Measurements from ENCODE around the gene GRID1. TPM values are rescaled to one million over a fixed set of nuclear protein-coding genes. Genes with fewer than 3 reads are reported as not detected.

GRID1 gene
- total RNA-seq, 4 donors from 2014 or later: 17.2 to 28.1 (median 23.6) TPM

- Histone ChIP-seq H3K4me3 (replicated peaks in 1 of 3) (no peak overlapping the region), H3K27ac (peak overlapping the region in 1 of 3 donors; percentile 22), H3K9me3 (no peaks in the 10 kb centered on the region), H3K4me1 (peaks cover 7 to 23% of the 10 kb centered on the region in 2 donors), H3K27me3 (no peaks in the 10 kb centered on the region), H3K36me3 (no peaks in the 10 kb centered on the region)
- intact Hi-C loops (cut with DNase I): no loop called here
- 84 to 91% methylated on average over 6 to 8 of the region's 9 CpGs for WGBS, 2 donors
- no peak for DNase-seq
- TF ChIP-seq POLR2A (IDR thresholded peaks at IDR 0.05) (no peak), CTCF (IDR thresholded peaks at IDR 0.05) (no peak)
Measured at GRCh38 chr10:86354761-86355540, 11.6 kb downstream of the GRID1 start.

GRCh38 chr10:86353506-86354485, 12.8 kb downstream of the GRID1 start:
- 93 to 94% methylated on average over 15 to 16 of the region's 18 CpGs for WGBS, 2 donors
- no peaks in the 10 kb centered on the region for H3K27me3 ChIP-seq
- DNase-seq: no peak
- intact Hi-C loops (cut with DNase I): no loop called here
- no peak overlapping the region for H3K27ac ChIP-seq
- no peaks in the 10 kb centered on the region for H3K9me3 ChIP-seq
- H3K4me3 ChIP-seq (replicated peaks in 1 of 3): no peak overlapping the region
- H3K36me3 ChIP-seq: no peaks in the 10 kb centered on the region
- H3K4me1 ChIP-seq: peaks cover 7 to 23% of the 10 kb centered on the region in 2 donors
- TF ChIP-seq CTCF (IDR thresholded peaks at IDR 0.05) (no peak), POLR2A (IDR thresholded peaks at IDR 0.05) (no peak)

GRCh38 chr10:86350897-86351296, 15.7 kb downstream of the GRID1 start:
- H3K27ac ChIP-seq: peak overlapping the region in 1 of 3 donors; percentile 29
- peaks cover 21 to 35% of the 10 kb centered on the region in 2 donors for H3K4me1 ChIP-seq
- H3K9me3 ChIP-seq: no peaks in the 10 kb centered on the region
- DNase-seq: peak in 1 of 2 donors; percentile 73
- 76 to 82% methylated on average over 6 of the region's 6 CpGs for WGBS, 2 donors
- TF ChIP-seq CTCF (IDR thresholded peaks at IDR 0.05) (no peak), POLR2A (IDR thresholded peaks at IDR 0.05) (no peak)
- no peak overlapping the region for H3K4me3 ChIP-seq (replicated peaks in 1 of 3)
- no peaks in the 10 kb centered on the region for H3K27me3 ChIP-seq
- no peaks in the 10 kb centered on the region for H3K36me3 ChIP-seq
- intact Hi-C loops (cut with DNase I): no loop called here

- no peak for DNase-seq
- Histone ChIP-seq H3K36me3 (no peaks in the 10 kb centered on the region), H3K9me3 (no peaks in the 10 kb centered on the region), H3K4me1 (peaks cover 21 to 35% of the 10 kb centered on the region in 2 donors), H3K27me3 (no peaks in the 10 kb centered on the region), H3K27ac (no peak overlapping the region), H3K4me3 (replicated peaks in 1 of 3) (no peak overlapping the region)
- 81 to 86% methylated on average over 5 of the region's 5 CpGs for WGBS, 2 donors
- intact Hi-C loops (cut with DNase I): no loop called here
- TF ChIP-seq CTCF (IDR thresholded peaks at IDR 0.05) (no peak), POLR2A (IDR thresholded peaks at IDR 0.05) (no peak)
Measured at GRCh38 chr10:86349940-86350630, 16.5 kb downstream of the GRID1 start.

Data from thyroid gland (tissue), 4 donors.